ENCODE measurements around the gene BCOR. TPM values are rescaled to one million over a fixed set of nuclear protein-coding genes. Genes with fewer than 3 reads are reported as not detected.

BCOR gene
- total and polyA plus RNA-seq, 9 of the 15 experiments (the other 6 are each of a cell fraction or from before 2014, with no cell fraction given), result 27.5 to 113 (median 37.6) TPM

DNA sequence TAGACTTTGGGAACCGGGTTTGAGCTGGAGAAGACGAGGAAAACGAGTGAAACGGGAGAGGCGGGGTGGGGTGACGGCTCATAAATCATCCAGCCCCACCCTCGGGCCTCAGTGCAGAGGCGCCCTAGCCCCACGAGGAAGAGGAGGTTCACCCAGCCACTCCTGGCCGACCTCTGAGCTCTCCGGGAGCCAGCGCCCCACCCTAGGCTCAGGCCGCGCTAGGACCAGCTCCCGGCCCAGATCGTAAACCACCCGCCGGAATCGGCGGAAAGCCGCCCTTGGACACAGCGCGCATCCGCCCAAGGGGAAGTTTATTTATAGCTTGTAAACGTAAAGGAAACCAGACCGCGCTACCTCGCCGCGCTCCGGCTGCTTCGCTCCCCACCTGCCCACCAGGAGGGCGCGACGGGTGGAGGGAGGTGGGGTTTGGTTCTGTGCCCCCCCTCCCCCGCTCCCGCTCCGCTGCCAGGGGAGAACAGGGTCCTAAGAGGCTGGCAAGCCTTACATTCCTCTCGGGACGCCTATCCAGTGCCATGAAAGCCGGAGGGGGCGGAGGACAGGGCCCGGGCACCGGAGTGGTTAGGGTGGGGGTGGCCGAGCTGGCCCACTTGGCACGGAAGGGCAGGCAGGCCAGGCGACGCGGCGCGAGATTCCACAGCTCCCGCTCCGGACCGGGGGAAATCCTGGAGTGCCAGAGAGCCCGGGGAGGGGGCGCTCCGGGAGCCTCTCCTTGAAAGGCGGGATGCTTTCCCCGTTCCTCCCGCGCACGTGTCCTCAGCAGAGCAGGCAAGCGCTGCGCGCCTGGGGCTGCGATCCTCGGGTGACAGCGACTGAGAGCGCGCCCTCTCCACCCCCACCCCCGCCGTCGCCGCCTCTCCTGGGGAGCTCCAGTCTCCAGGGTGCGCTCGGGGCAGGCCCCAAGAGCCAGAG is 84.2 kb downstream of the BCOR start (continued):
- no peak for TF ChIP-seq FOXA3 (CRISPR knock-in tag; conservative IDR thresholded peaks at IDR 0.05 in 1 of 2, IDR thresholded peaks at IDR 0.05 in 1 of 2)
- TF ChIP-seq SAFB2 (IDR thresholded peaks at IDR 0.05; ENCODE audit: borderline replicate concordance, low read depth, low read length, severe bottlenecking), result no peak
- TF ChIP-seq, protein P1, sequence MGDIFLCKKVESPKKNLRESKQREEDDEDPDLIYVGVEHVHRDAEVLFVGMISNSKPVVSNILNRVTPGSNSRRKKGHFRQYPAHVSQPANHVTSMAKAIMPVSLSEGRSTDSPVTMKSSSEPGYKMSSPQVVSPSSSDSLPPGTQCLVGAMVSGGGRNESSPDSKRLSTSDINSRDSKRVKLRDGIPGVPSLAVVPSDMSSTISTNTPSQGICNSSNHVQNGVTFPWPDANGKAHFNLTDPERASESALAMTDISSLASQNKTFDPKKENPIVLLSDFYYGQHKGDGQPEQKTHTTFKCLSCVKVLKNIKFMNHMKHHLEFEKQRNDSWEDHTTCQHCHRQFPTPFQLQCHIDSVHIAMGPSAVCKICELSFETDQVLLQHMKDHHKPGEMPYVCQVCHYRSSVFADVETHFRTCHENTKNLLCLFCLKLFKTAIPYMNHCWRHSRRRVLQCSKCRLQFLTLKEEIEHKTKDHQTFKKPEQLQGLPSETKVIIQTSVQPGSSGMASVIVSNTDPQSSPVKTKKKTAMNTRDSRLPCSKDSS (IDR thresholded peaks at IDR 0.05; ENCODE audit: low read depth, partially characterized antibody), result no peak
- no peak for TF ChIP-seq ZNF263 (CRISPR knock-in tag; IDR thresholded peaks at IDR 0.05; ENCODE audit: borderline replicate concordance)
- no peak for TF ChIP-seq CBX3 (IDR thresholded peaks at IDR 0.05; ENCODE audit: borderline replicate concordance in 1 of 2, low read length in 2 of 2)
- no peak for TF ChIP-seq SNRNP70 (optimal IDR thresholded peaks at IDR 0.05; ENCODE audit: low read depth, low read length)
- no peak for TF ChIP-seq ILK (tag; IDR thresholded peaks at IDR 0.05; ENCODE audit: borderline replicate concordance, low read depth)
- no peak for TF ChIP-seq SREBF1 (IDR thresholded peaks at IDR 0.05; ENCODE audit: borderline replicate concordance, low read depth, low read length)
- no peak for TF ChIP-seq GATAD2B (IDR thresholded peaks at IDR 0.05; ENCODE audit: borderline replicate concordance)
- TF ChIP-seq, protein P2, sequence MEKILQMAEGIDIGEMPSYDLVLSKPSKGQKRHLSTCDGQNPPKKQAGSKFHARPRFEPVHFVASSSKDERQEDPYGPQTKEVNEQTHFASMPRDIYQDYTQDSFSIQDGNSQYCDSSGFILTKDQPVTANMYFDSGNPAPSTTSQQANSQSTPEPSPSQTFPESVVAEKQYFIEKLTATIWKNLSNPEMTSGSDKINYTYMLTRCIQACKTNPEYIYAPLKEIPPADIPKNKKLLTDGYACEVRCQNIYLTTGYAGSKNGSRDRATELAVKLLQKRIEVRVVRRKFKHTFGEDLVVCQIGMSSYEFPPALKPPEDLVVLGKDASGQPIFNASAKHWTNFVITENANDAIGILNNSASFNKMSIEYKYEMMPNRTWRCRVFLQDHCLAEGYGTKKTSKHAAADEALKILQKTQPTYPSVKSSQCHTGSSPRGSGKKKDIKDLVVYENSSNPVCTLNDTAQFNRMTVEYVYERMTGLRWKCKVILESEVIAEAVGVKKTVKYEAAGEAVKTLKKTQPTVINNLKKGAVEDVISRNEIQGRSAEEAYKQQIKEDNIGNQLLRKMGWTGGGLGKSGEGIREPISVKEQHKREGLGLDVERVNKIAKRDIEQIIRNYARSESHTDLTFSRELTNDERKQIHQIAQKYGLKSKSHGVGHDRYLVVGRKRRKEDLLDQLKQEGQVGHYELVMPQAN (IDR thresholded peaks at IDR 0.05; ENCODE audit: borderline replicate concordance), result no peak
- no peak; a peak in 1 of 4 replicates for TF ChIP-seq MAZ (CRISPR knock-in tag; conservative IDR thresholded peaks at IDR 0.05 in 1 of 2, IDR thresholded peaks at IDR 0.05 in 1 of 2)
- TF ChIP-seq, protein P3, sequence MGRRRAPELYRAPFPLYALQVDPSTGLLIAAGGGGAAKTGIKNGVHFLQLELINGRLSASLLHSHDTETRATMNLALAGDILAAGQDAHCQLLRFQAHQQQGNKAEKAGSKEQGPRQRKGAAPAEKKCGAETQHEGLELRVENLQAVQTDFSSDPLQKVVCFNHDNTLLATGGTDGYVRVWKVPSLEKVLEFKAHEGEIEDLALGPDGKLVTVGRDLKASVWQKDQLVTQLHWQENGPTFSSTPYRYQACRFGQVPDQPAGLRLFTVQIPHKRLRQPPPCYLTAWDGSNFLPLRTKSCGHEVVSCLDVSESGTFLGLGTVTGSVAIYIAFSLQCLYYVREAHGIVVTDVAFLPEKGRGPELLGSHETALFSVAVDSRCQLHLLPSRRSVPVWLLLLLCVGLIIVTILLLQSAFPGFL (CRISPR knock-in tag; IDR thresholded peaks at IDR 0.05), result no peak
- TF ChIP-seq TCFL5 (CRISPR knock-in tag; conservative IDR thresholded peaks at IDR 0.05), result no peak
- TF ChIP-seq, protein P4, sequence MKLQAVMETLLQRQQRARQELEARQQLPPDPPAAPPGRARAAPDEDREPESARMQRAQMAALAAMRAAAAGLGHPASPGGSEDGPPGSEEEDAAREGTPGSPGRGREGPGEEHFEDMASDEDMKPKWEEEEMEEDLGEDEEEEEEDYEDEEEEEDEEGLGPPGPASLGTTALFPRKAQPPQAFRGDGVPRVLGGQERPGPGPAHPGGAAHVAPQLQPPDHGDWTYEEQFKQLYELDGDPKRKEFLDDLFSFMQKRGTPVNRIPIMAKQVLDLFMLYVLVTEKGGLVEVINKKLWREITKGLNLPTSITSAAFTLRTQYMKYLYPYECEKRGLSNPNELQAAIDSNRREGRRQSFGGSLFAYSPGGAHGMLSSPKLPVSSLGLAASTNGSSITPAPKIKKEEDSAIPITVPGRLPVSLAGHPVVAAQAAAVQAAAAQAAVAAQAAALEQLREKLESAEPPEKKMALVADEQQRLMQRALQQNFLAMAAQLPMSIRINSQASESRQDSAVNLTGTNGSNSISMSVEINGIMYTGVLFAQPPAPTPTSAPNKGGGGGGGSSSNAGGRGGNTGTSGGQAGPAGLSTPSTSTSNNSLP (IDR thresholded peaks at IDR 0.05; ENCODE audit: borderline replicate concordance, low read depth, low read length), result no peak
- TF ChIP-seq ZNF408 (CRISPR knock-in tag; IDR thresholded peaks at IDR 0.05; ENCODE audit: low read depth), result no peak
- TF ChIP-seq, protein P5, sequence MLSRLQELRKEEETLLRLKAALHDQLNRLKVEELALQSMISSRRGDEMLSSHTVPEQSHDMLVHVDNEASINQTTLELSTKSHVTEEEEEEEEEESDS (CRISPR knock-in tag; IDR thresholded peaks at IDR 0.05), result no peak
- TF ChIP-seq ZNF134 (CRISPR knock-in tag; conservative IDR thresholded peaks at IDR 0.05), result no peak
- no peak for TF ChIP-seq ZNF253 (CRISPR knock-in tag; conservative IDR thresholded peaks at IDR 0.05)
- no peak for TF ChIP-seq ZNF274 (IDR thresholded peaks at IDR 0.05; ENCODE audit: borderline replicate concordance, low read depth, low read length)
- no peak for TF ChIP-seq BMI1 (IDR thresholded peaks at IDR 0.05; ENCODE audit: low read length)
